Stomach smooth muscle (tissue), 2 donors: ENCODE data around the gene FPGS.

Source experiments
- H3K27ac ChIP-seq: one replicate; pipeline ENCODE4 v1.7.0; 2013; ENCODE audit warnings: mild to moderate bottlenecking, low read length, inconsistent platforms
- H3K27me3 ChIP-seq, 2 donors: one replicate each; pipeline ENCODE4 v1.7.0; 2013; ENCODE audit warnings: low read length in 2 of 2; ENCODE audit not compliant: insufficient read depth in 2 of 2, control insufficient read depth in 1 of 2
- H3K36me3 ChIP-seq, 2 donors: one replicate each; pipeline ENCODE4 v1.7.0; 2013; ENCODE audit warnings: low read length in 2 of 2; ENCODE audit not compliant: control insufficient read depth in 2 of 2, insufficient read depth in 2 of 2
- H3K4me1 ChIP-seq: one replicate; pipeline ENCODE4 v1.7.0; 2013; ENCODE audit warnings: low read length; ENCODE audit not compliant: control insufficient read depth, insufficient read depth
- H3K4me3 ChIP-seq, 2 donors: one replicate each; pipeline ENCODE4 v1.7.0; 2013; ENCODE audit warnings: low read length in 2 of 2
- H3K9ac ChIP-seq, 2 donors: one replicate each; pipeline ENCODE4 v1.7.0; 2013; ENCODE audit warnings: low read length in 2 of 2, mild to moderate bottlenecking in 1 of 2
- H3K9me3 ChIP-seq, 2 donors: one replicate each; pipeline ENCODE4 v1.7.0; 2013; ENCODE audit warnings: low read length in 2 of 2; ENCODE audit not compliant: control insufficient read depth in 2 of 2
- donor health status: healthy.
- donor health status: Pancreatic carcinoma.

FPGS gene

DNA sequence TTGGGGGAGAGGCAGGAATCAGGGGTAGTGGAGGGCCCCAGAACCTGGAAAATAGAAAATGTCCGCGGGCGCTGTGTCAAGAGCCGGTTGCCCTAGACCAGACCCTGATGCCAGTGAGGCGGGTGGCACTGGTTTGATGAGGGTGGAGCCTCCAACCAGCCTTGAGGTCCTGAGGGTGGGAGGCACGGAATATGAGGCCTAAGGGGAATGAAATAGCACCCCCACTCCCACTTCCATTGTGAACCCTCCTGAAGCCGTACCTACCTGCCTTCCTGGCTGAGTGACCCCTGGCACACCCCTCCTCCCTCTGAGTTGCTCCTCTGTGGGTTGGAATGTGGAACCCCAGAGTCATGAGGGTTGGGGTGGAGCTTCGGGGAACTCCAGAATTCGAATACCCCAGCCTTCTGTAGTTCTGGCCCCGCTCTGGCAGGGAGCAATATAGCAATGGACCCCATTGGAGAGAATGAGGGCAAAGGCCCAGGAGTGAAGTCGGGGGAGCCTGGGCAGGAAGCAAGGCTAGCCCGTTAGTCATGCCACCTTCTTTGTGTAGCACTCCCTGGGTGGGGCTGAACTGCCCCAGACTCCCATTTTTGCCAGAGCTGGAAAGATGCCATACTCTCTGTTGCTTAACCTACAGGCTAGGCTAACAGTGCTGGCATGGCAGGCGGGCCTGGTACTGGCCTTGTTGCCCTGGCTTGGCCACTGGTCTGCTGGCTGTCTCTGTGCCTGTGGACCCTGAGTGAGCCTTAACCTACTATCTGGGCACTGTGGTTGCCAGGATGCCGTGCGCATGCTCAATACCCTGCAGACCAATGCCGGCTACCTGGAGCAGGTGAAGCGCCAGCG is 1.0 kb downstream of the FPGS start:
- H3K4me3 ChIP-seq: peak overlapping the region; percentile 69 to 86
- peak overlapping the region; percentile 75 to 94 for H3K9ac ChIP-seq
- H3K27ac ChIP-seq: peak overlapping the region; percentile 81
- H3K9me3 ChIP-seq: no peaks in the 10 kb centered on the region
- no peaks in the 10 kb centered on the region for H3K27me3 ChIP-seq
- H3K4me1 ChIP-seq: peaks cover 34% of the 10 kb centered on the region
- peaks cover 13 to 22% of the 10 kb centered on the region in 2 donors for H3K36me3 ChIP-seq

- peaks cover 13 to 31% of the 10 kb centered on the region in 2 donors for H3K36me3 ChIP-seq
- no peak overlapping the region for H3K4me3 ChIP-seq
- H3K4me1 ChIP-seq: peaks cover 34% of the 10 kb centered on the region
- no peaks in the 10 kb centered on the region for H3K27me3 ChIP-seq
- H3K27ac ChIP-seq: no peak overlapping the region
- no peak overlapping the region for H3K9ac ChIP-seq
- no peaks in the 10 kb centered on the region for H3K9me3 ChIP-seq
Measured at GRCh38 chr9:127805620-127806019, 2.9 kb downstream of the FPGS start.

- H3K4me3 ChIP-seq: no peak overlapping the region
- peaks cover 13 to 34% of the 10 kb centered on the region in 2 donors for H3K36me3 ChIP-seq
Measured at GRCh38 chr9:127806871-127807270, 4.2 kb downstream of the FPGS start.

DNA sequence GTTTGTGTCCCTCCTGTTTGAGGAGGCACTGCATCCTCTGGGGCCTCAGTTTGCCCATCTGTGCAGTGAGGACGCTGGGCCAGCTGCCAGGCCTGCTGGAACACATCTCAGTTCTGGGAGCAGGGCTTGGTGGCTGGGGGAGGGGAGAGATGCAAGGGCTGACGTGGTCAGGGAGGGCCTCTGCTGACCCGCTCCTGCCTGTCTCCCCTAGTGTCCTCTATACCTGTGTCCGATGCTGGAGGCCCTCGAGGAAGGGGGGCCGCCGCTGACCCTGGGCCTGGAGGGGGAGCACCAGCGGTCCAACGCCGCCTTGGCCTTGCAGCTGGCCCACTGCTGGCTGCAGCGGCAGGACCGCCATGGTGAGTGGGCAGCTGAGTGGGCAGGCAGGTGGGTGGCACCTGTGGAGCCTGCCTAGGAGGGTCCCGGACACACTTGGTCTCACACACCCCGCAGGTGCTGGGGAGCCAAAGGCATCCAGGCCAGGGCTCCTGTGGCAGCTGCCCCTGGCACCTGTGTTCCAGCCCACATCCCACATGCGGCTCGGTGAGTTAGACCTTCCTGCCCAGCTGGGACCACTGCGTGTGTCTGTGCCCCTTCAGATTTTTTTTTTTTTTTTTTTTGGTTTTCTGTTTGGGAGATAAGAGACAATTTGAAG is 5.8 kb downstream of the FPGS start:
- Histone ChIP-seq H3K27ac (no peak overlapping the region), H3K27me3 (no peaks in the 10 kb centered on the region), H3K4me3 (no peak overlapping the region), H3K9me3 (no peaks in the 10 kb centered on the region), H3K4me1 (peaks cover 21% of the 10 kb centered on the region), H3K36me3 (peaks cover 16 to 42% of the 10 kb centered on the region in 2 donors), H3K9ac (no peak overlapping the region)

More at GRCh38 chr9:127806871-127807270, 4.2 kb downstream of the FPGS start:
- H3K4me1 ChIP-seq: peaks cover 33% of the 10 kb centered on the region
- no peaks in the 10 kb centered on the region for H3K27me3 ChIP-seq
- no peak overlapping the region for H3K9ac ChIP-seq
- H3K9me3 ChIP-seq: no peaks in the 10 kb centered on the region
- H3K27ac ChIP-seq: no peak overlapping the region

DNA sequence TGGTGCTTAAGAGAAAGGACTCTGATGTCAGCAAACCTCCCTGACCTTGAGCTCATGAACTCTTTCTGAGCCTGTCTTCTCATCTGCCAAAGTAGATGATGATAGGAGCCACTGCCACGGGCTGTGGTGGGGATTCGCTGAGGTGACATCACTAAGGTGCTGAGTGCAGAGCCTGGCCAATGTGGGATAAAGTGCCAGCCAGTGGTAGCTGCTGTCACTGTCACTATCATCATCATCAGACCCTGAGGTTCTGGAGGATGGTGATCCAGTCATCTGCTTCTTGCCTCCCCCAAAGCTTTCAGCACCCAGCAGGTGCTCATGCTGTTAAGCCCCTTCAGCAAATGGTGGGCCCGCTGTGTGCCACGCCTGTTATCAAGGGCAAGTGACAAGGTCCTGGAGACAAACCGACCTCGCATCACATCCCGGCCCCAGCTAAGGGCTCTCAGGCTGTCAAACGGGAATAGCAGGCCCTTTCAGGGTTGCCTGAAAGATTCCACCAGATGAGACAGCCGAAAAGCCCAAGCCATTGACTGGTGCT is 6.4 kb downstream of the FPGS start:
- H3K9me3 ChIP-seq: no peaks in the 10 kb centered on the region
- no peak overlapping the region for H3K27ac ChIP-seq
- H3K4me3 ChIP-seq: no peak overlapping the region
- H3K27me3 ChIP-seq: no peaks in the 10 kb centered on the region
- no peak overlapping the region for H3K9ac ChIP-seq
- H3K4me1 ChIP-seq: peaks cover 15% of the 10 kb centered on the region
- peaks cover 19 to 47% of the 10 kb centered on the region in 2 donors for H3K36me3 ChIP-seq

DNA sequence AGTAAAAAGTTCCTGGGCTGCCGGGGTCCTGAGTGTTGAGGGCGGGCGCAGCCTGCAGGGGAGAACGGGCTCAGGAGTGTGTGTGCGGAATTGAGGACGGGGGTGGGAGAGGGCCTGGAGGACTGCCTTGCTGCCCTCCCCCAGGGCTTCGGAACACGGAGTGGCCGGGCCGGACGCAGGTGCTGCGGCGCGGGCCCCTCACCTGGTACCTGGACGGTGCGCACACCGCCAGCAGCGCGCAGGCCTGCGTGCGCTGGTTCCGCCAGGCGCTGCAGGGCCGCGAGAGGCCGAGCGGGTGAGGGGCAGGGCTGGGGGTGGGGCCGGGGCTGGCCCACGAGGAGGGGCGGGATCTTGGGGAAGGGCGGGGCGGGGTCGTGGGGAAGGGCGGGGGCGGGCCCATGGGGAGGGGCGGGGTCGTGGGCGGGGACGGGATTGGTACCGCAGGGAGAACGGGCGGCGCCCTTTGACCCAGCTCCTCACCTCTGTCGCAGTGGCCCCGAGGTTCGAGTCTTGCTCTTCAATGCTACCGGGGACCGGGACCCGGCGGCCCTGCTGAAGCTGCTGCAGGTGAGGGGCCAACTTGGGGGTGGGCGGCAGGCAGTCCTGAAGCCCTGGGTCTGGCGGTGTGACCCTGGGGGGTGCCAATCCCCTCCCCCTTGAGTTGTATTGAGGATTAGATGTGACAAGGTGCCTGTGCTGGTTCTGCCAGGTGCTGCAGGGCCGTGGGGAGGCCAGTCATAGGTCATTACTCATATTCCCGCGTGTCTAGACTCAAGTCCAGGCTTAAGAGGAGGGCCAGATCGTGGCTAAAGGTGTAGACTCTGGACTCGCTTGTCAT is 7.1 kb downstream of the FPGS start:
- Histone ChIP-seq H3K4me1 (peaks cover 9% of the 10 kb centered on the region), H3K9me3 (no peaks in the 10 kb centered on the region), H3K36me3 (peaks cover 19 to 51% of the 10 kb centered on the region in 2 donors), H3K27ac (no peak overlapping the region), H3K27me3 (no peaks in the 10 kb centered on the region), H3K4me3 (no peak overlapping the region), H3K9ac (no peak overlapping the region)

- Histone ChIP-seq H3K27ac (no peak overlapping the region), H3K27me3 (no peaks in the 10 kb centered on the region), H3K9ac (no peak overlapping the region), H3K36me3 (peaks cover 19 to 57% of the 10 kb centered on the region in 2 donors), H3K9me3 (no peaks in the 10 kb centered on the region), H3K4me3 (no peak overlapping the region), H3K4me1 (peaks cover 9% of the 10 kb centered on the region)
Measured at GRCh38 chr9:127810378-127811187, 7.9 kb downstream of the FPGS start.

DNA sequence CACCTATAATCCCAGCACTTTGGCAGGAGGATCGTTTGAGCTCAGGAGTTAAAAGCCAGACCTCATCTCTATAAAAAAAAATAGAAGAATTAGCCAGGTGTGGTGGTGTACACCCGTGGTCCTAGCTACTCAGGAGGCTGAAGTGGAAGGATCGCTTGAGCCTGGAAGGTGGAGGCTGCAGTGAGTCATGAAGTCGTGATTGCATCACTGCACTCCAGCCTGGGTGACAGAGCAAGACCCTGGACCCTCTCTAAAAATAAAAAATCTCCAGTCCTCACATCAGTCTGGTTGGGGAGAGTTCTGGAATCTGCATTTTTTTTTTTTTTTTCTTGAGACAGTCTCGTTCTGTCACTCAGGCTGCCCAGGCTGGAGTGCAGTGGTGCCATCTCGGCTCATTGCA is 9.3 kb downstream of the FPGS start:
- Histone ChIP-seq H3K27me3 (no peaks in the 10 kb centered on the region), H3K27ac (no peak overlapping the region), H3K36me3 (peaks cover 16 to 55% of the 10 kb centered on the region in 2 donors), H3K4me1 (peaks cover 7% of the 10 kb centered on the region), H3K9ac (no peak overlapping the region), H3K9me3 (no peaks in the 10 kb centered on the region), H3K4me3 (no peak overlapping the region)

DNA sequence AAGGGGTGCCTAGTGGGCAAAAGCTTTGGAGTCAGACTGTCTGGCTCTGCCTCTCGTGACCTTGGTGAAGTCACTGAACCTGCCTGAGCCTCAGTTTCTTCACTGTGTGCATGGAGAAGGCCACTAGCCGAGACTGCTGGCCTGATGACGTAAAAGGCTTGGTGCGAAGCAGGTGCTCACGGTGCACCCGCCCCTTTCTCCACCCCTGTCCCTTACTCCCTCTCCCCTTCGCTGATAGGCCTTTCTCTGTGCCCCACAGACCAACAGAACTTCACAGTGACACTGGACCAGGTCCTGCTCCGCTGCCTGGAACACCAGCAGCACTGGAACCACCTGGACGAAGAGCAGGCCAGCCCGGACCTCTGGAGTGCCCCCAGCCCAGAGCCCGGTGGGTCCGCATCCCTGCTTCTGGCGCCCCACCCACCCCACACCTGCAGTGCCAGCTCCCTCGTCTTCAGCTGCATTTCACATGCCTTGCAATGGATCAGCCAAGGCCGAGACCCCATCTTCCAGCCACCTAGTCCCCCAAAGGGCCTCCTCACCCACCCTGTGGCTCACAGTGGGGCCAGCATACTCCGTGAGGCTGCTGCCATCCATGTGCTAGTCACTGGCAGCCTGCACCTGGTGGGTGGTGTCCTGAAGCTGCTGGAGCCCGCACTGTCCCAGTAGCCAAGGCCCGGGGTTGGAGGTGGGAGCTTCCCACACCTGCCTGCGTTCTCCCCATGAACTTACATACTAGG is 10.4 kb downstream of the FPGS start:
- Histone ChIP-seq H3K36me3 (peaks cover 7 to 50% of the 10 kb centered on the region in 2 donors), H3K9ac (no peak overlapping the region), H3K27ac (no peak overlapping the region), H3K9me3 (no peaks in the 10 kb centered on the region), H3K27me3 (no peaks in the 10 kb centered on the region), H3K4me3 (no peak overlapping the region), H3K4me1 (peaks cover 3% of the 10 kb centered on the region)
